HG03280 (cell line): ENCODE measurements around the gene OOEP.

Source experiments
- ATAC-seq: cut with Tn5 transposase; IDR thresholded peaks from one replicate; pipeline ENCODE4 v1.9.1; 2021; ENCODE audit warnings: mild to moderate bottlenecking, moderate library complexity; ENCODE audit not compliant: unreplicated experiment

OOEP gene

GRCh38 chr6:73367761-73368355 lies 1.8 kb downstream of the OOEP start:
- ATAC-seq: no peak

GRCh38 chr6:73364549-73364948 lies 5.1 kb downstream of the OOEP start:
- no peak for ATAC-seq

- no peak for ATAC-seq
These were observed 5.6 kb downstream of the OOEP start for GRCh38 chr6:73364121-73364520.

GRCh38 chr6:73363537-73363875 lies 6.2 kb downstream of the OOEP start:
- no peak for ATAC-seq

- no peak for ATAC-seq
These were observed 6.7 kb downstream of the OOEP start for GRCh38 chr6:73362869-73363536.

GRCh38 chr6:73362358-73362757 lies 7.3 kb downstream of the OOEP start, which contains the start of gene KHDC3L:
Gene KHDC3L (plus strand): TSS chr6:73362658. CDS start chr6:73362730, 72 bp downstream.
- ATAC-seq: no peak

GRCh38 chr6:73353636-73354593 lies 15.8 kb downstream of the OOEP start, which contains the start of gene DPPA5:
Gene DPPA5 (minus strand): TSS chr6:73354276. CDS start chr6:73354225, 51 bp downstream.
- no peak for ATAC-seq

GRCh38 chr6:73349311-73349710 lies 20.4 kb downstream of the OOEP start:
- ATAC-seq: no peak

GRCh38 chr6:73348550-73349204 lies 21.0 kb downstream of the OOEP start:
- ATAC-seq: no peak

GRCh38 chr6:73343164-73343563 lies 26.5 kb downstream of the OOEP start:
- no peak for ATAC-seq

GRCh38 chr6:73342174-73342573 lies 27.5 kb downstream of the OOEP start:
- ATAC-seq: no peak

- ATAC-seq: no peak
These were observed 28.4 kb downstream of the OOEP start for GRCh38 chr6:73341335-73341734.

GRCh38 chr6:73340048-73340447 lies 29.6 kb downstream of the OOEP start:
- no peak for ATAC-seq

GRCh38 chr6:73339340-73339739 lies 30.4 kb downstream of the OOEP start:
- no peak for ATAC-seq

- ATAC-seq: no peak
These were observed 40.5 kb downstream of the OOEP start for GRCh38 chr6:73329201-73329600.

GRCh38 chr6:73328790-73329189 lies 40.9 kb downstream of the OOEP start:
- no peak for ATAC-seq

- no peak for ATAC-seq
These were observed 44.0 kb downstream of the OOEP start for GRCh38 chr6:73325656-73326055.

GRCh38 chr6:73323323-73323722 lies 46.4 kb downstream of the OOEP start:
- ATAC-seq: no peak
